Measurements from ENCODE around the gene PDE4B. TPM values are rescaled to one million over a fixed set of nuclear protein-coding genes. Genes with fewer than 3 reads are reported as not detected.

Gene PDE4B
- total and polyA plus RNA-seq, 10 of the 15 experiments (the other 5 are each of a cell fraction or from before 2014, with no cell fraction given): 3.0 to 13.2 (median 5.7) TPM

DNA sequence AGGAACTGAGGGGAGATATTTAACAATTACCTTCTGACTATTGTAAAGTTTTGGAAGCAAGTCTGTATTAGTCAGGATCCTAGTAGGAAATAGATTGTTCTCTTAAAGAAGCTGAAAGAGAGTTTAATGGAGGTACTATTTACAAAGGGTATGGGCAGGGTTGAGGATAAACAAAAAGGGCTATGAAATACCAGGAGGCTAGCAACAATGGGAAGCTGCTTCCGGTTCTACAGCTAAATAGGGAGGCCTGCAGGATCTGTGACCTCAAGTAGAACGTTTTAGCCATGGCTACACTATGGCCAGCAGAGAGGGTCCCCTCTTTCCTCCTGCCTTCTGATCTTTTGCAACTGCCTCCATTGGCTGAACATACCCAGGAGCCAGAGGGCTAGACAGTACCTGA is 117.7 kb downstream of the PDE4B start:
- Histone ChIP-seq H3K79me2 (ENCODE audit: control insufficient read depth, insufficient read depth, low read length) (no peaks in the 10 kb centered on the region), H3K4me2 (ENCODE audit: control insufficient read depth, insufficient read depth) (no peak overlapping the region), H3K9me3 (replicated peaks; ENCODE audit: control insufficient read depth, insufficient read depth, low read length) (no peaks in the 10 kb centered on the region), H3K9ac (ENCODE audit: control insufficient read depth, insufficient read depth, low read length) (no peak overlapping the region), H3K27me3 (replicated peaks in 1 of 2; ENCODE audit: control insufficient read depth in 2 of 2, insufficient read depth in 2 of 2, low read length in 1 of 2) (no peaks in the 10 kb centered on the region; a peak in 1 of 4 replicates), H2AFZ (ENCODE audit: control insufficient read depth, low read depth, low read length) (no peak overlapping the region), H4K20me1 (ENCODE audit: control insufficient read depth, insufficient read depth) (no peaks in the 10 kb centered on the region), H3K27ac (ENCODE audit: control insufficient read depth, insufficient read depth) (no peak overlapping the region), H3K4me3 (no peak overlapping the region), H3K4me1 (ENCODE audit: control insufficient read depth, insufficient read depth, low read length) (no peaks in the 10 kb centered on the region), H3K36me3 (ENCODE audit: control insufficient read depth in 2 of 2, insufficient read depth in 2 of 2, low read length in 1 of 2) (no peaks in the 10 kb centered on the region)
- POLR2A ChIA-PET: no interaction called here
- intact Hi-C loops (cut with micrococcal nuclease; ENCODE audit: unreplicated experiment): no loop called here
- RAD21 ChIA-PET (ENCODE audit: unreplicated experiment): no interaction called here
- WGBS (ENCODE audit: insufficient coverage, insufficient replicate concordance, low lambda C conversion rate, missing lambda C conversion rate): 3% methylated on average over 2 of the region's 2 CpGs
- DNase-seq (ENCODE audit: low read depth, low spot score) (no peak), ATAC-seq (no peak), FAIRE-seq (no peak)
- SMC1A ChIA-PET (ENCODE audit: uncharacterized antibody, unreplicated experiment): no interaction called here
- CTCF ChIA-PET: interaction anchor here (0.6 kb wide), 1 partner anchor 1706 kb away, joined by 3 read pairs; no protein-coding TSS in a partner anchor
- TF ChIP-seq TAF1 (IDR thresholded peaks at IDR 0.05; ENCODE audit: borderline replicate concordance, low read depth, low read length) (no peak), NR2C2 (IDR thresholded peaks at IDR 0.05; ENCODE audit: borderline replicate concordance, control insufficient read depth, insufficient read length, low read depth) (no peak), EP300 (IDR thresholded peaks at IDR 0.05; ENCODE audit: borderline replicate concordance in 1 of 2, control insufficient read depth in 1 of 2, low read depth in 2 of 2, low read length in 2 of 2) (no peak), TCF12 (IDR thresholded peaks at IDR 0.05; ENCODE audit: low read depth, low read length) (no peak), SMAD5 (IDR thresholded peaks at IDR 0.05; ENCODE audit: low read depth) (no peak), SMAD1 (IDR thresholded peaks at IDR 0.05; ENCODE audit: low read depth, partially characterized antibody) (no peak), ATF7 (IDR thresholded peaks at IDR 0.05; ENCODE audit: low read depth) (no peak)
- BruUV-seq (replicated peaks): no TSS peak
- in situ Hi-C loops (cut with MboI): no loop called here

DNA sequence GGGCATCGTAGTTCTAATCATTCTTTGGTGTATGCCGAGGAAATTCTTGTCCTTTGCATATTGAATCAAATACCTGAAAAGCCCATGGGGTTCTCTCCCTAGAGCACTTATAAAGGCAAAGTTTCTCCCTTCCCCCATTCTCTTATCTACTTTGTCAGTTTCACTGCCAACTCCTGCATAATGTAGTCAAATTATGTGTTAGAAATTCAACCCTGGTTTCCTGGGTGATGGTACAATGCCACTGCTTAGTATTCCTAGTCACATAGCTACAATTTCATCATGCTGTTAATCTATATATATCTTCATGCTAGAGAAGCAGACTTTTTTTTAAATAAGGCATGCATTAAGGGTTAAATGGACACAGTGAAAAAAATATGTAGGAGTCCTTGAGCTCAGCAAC is 119.0 kb downstream of the PDE4B start:
- no peak overlapping the region for H3K9ac ChIP-seq (ENCODE audit: control insufficient read depth, insufficient read depth, low read length)
- no peaks in the 10 kb centered on the region for H3K4me1 ChIP-seq (ENCODE audit: control insufficient read depth, insufficient read depth, low read length)
- no peaks in the 10 kb centered on the region for H3K36me3 ChIP-seq (ENCODE audit: control insufficient read depth in 2 of 2, insufficient read depth in 2 of 2, low read length in 1 of 2)
- ChIA-PET POLR2A (no interaction called here), RAD21 (ENCODE audit: unreplicated experiment) (no interaction called here), CTCF (no interaction called here), SMC1A (ENCODE audit: uncharacterized antibody, unreplicated experiment) (no interaction called here)
- ATAC-seq (no peak), FAIRE-seq (no peak), DNase-seq (ENCODE audit: low read depth, low spot score) (no peak)
- H3K4me3 ChIP-seq: no peak overlapping the region
- H4K20me1 ChIP-seq (ENCODE audit: control insufficient read depth, insufficient read depth): no peaks in the 10 kb centered on the region
- no peaks in the 10 kb centered on the region; a peak in 1 of 4 replicates for H3K27me3 ChIP-seq (replicated peaks in 1 of 2; ENCODE audit: control insufficient read depth in 2 of 2, insufficient read depth in 2 of 2, low read length in 1 of 2)
- BruUV-seq (replicated peaks): no TSS peak
- intact Hi-C loops (cut with micrococcal nuclease; ENCODE audit: unreplicated experiment): no loop called here
- H2AFZ ChIP-seq (ENCODE audit: control insufficient read depth, low read depth, low read length): no peak overlapping the region
- no peaks in the 10 kb centered on the region for H3K79me2 ChIP-seq (ENCODE audit: control insufficient read depth, insufficient read depth, low read length)
- no peaks in the 10 kb centered on the region for H3K9me3 ChIP-seq (replicated peaks; ENCODE audit: control insufficient read depth, insufficient read depth, low read length)
- 0% methylated on average over 2 of the region's 2 CpGs for WGBS (ENCODE audit: insufficient coverage, insufficient replicate concordance, low lambda C conversion rate, missing lambda C conversion rate)
- H3K27ac ChIP-seq (ENCODE audit: control insufficient read depth, insufficient read depth): no peak overlapping the region
- TF ChIP-seq STAT1 (conservative IDR thresholded peaks at IDR 0.05) (no peak), POU2F2 (IDR thresholded peaks at IDR 0.05; ENCODE audit: borderline replicate concordance, low read depth, low read length) (no peak)
- in situ Hi-C loops (cut with MboI): no loop called here
- H3K4me2 ChIP-seq (ENCODE audit: control insufficient read depth, insufficient read depth): no peak overlapping the region

All from GM12878 (cell line).